ENCODE results near the gene COG7.

COG7 gene

DNA sequence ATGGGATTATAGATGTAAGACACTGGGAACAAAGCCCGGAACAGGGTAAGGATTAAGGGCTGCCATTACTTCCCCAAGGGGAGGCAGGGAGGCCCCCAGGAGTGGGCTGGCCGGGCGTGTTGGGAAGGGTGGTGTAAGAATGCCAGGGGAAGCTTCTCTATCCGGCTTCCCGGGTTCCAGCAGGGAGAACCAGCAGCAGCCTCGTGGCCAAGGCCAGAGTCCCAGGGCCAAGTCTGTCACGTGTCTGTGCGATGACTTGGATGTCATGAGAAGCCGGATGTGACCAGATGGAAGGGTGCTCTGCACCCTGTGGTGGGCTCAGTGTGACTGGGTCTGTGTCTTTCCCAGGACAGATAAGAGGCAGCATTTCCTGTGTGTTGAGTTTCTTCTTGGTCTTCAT is 98.7 kb downstream of the COG7 start:
- no peaks in the 10 kb centered on the region for H3K36me3 ChIP-seq (ENCODE audit: control insufficient read depth in 1 of 2, insufficient read depth in 2 of 2, low read length in 2 of 2)
- no peak overlapping the region for H3K27ac ChIP-seq (ENCODE audit: low read length)
- no peaks in the 10 kb centered on the region for H3K9me3 ChIP-seq (ENCODE audit: control insufficient read depth in 1 of 2, low read length in 2 of 2)
- H3K4me3 ChIP-seq (ENCODE audit: low read depth in 1 of 2, low read length in 2 of 2): no peak overlapping the region
- H3K4me1 ChIP-seq (ENCODE audit: control insufficient read depth in 1 of 2, insufficient read depth in 2 of 2, low read length in 2 of 2): no peaks in the 10 kb centered on the region
- H3K27me3 ChIP-seq (ENCODE audit: low read depth, low read length): no peaks in the 10 kb centered on the region

DNA sequence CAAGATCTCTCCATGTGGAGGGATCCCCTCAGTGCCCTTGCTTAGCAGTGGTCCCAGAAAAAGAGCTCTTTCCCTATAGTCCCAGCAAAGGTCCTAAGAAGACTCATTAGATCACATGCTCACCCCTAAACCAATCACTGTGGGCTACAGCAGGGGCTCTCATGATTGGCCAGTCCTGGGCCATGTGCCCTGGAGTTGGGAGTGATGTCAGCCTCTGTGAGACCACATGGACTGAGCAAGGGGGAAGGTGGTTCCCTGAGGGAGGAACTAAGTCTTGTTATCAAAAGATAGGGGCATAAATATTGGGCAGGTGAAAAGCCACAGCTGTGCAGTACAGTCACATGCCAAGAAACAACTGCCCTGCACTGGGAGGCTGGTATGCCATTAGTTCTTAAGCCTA is 99.5 kb downstream of the COG7 start:
- Histone ChIP-seq H3K36me3 (ENCODE audit: control insufficient read depth in 1 of 2, insufficient read depth in 2 of 2, low read length in 2 of 2) (no peaks in the 10 kb centered on the region), H3K27ac (ENCODE audit: low read length) (no peak overlapping the region), H3K4me3 (ENCODE audit: low read depth in 1 of 2, low read length in 2 of 2) (no peak overlapping the region), H3K27me3 (ENCODE audit: low read depth, low read length) (no peaks in the 10 kb centered on the region), H3K4me1 (ENCODE audit: control insufficient read depth in 1 of 2, insufficient read depth in 2 of 2, low read length in 2 of 2) (no peaks in the 10 kb centered on the region), H3K9me3 (ENCODE audit: control insufficient read depth in 1 of 2, low read length in 2 of 2) (no peaks in the 10 kb centered on the region)

DNA sequence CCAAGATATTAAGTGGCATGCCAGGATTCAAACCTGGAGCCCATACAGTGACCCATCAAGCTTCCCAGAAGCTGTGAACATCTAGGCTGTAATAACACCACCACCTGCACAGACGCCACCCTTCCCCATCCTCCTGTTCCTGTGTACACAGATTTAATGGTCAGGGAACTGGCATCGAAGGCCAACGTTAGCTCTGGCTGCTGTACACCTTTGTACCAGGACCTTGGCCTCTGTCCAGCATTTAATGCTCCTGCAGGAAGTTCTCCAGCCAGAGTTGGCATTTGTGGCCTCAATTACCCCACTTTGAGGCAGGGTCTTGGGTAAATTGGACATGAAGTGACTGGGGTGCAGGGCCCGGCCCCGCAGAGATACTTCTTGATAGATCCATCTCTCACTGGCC is 101.6 kb downstream of the COG7 start:
- H3K4me3 ChIP-seq (ENCODE audit: low read depth in 1 of 2, low read length in 2 of 2): no peak overlapping the region
- H3K36me3 ChIP-seq (ENCODE audit: control insufficient read depth in 1 of 2, insufficient read depth in 2 of 2, low read length in 2 of 2): no peaks in the 10 kb centered on the region
- H3K9me3 ChIP-seq (ENCODE audit: control insufficient read depth in 1 of 2, low read length in 2 of 2): no peaks in the 10 kb centered on the region
- H3K4me1 ChIP-seq (ENCODE audit: control insufficient read depth in 1 of 2, insufficient read depth in 2 of 2, low read length in 2 of 2): no peaks in the 10 kb centered on the region
- no peaks in the 10 kb centered on the region for H3K27me3 ChIP-seq (ENCODE audit: low read depth, low read length)
- H3K27ac ChIP-seq (ENCODE audit: low read length): no peak overlapping the region

DNA sequence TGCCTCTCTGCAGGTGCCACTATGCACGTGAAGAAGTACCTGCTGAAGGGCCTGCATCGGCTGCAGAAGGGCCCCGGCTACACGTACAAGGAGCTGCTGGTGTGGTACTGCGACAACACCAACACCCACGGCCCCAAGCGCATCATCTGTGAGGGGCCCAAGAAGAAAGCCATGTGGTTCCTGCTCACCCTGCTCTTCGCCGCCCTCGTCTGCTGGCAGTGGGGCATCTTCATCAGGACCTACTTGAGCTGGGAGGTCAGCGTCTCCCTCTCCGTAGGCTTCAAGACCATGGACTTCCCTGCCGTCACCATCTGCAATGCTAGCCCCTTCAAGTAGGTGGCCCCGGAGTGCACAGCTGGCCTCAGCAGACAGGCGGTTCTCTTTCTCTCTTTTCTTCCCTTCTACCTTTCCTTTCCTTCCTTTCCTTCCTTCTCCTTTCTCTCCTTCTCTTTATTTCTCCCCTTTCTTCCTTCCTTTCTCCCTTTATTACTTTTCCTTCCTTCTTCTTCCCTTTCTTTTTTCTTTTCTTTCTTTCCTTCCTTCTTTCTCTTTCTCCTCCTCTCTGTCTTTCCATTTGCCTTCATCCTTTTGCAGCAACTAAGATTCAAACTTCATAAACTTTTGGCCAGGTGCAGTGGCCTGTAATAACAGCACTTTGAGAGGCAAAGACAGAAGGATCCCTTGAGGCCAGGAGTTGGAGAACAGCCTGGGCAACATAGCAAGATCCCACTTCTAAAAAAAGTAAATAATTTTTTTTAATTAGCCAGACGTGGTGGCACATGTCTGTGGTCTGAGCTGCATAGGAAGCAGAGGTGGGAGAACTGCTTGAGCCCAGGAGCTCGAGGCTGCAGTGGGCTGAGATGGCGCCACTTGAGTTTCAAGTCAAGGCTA is 104.2 kb downstream of the COG7 start:
- H3K9me3 ChIP-seq (ENCODE audit: control insufficient read depth in 1 of 2, low read length in 2 of 2): no peaks in the 10 kb centered on the region
- H3K4me1 ChIP-seq (ENCODE audit: control insufficient read depth in 1 of 2, insufficient read depth in 2 of 2, low read length in 2 of 2): no peaks in the 10 kb centered on the region
- no peaks in the 10 kb centered on the region for H3K27me3 ChIP-seq (ENCODE audit: low read depth, low read length)
- no peak overlapping the region for H3K27ac ChIP-seq (ENCODE audit: low read length)
- no peak overlapping the region for H3K4me3 ChIP-seq (ENCODE audit: low read depth in 1 of 2, low read length in 2 of 2)
- H3K36me3 ChIP-seq (ENCODE audit: control insufficient read depth in 1 of 2, insufficient read depth in 2 of 2, low read length in 2 of 2): no peaks in the 10 kb centered on the region

DNA sequence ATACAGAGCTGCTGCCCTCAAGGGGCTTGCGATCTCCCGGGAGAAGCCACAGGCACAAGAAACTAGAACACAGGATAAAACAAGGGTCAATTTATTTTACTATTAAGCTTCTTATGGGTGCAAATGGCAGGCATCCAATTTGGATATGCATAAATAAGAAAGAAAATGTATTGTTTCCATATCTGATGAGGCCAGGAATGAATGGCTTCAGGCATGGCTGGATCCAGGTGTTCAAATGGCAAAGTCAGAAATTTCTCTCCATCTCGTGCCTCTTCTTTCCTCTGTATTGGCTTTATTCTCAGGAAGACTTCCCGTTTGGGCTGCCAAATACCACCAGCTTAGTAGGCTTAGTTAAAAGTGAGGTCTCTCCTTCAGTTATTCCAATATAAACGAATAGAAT is 107.8 kb downstream of the COG7 start:
- H3K36me3 ChIP-seq (ENCODE audit: control insufficient read depth in 1 of 2, insufficient read depth in 2 of 2, low read length in 2 of 2): no peaks in the 10 kb centered on the region
- no peak overlapping the region for H3K27ac ChIP-seq (ENCODE audit: low read length)
- H3K27me3 ChIP-seq (ENCODE audit: low read depth, low read length): no peaks in the 10 kb centered on the region
- no peak overlapping the region for H3K4me3 ChIP-seq (ENCODE audit: low read depth in 1 of 2, low read length in 2 of 2)
- H3K4me1 ChIP-seq (ENCODE audit: control insufficient read depth in 1 of 2, insufficient read depth in 2 of 2, low read length in 2 of 2): no peaks in the 10 kb centered on the region
- H3K9me3 ChIP-seq (ENCODE audit: control insufficient read depth in 1 of 2, low read length in 2 of 2): no peaks in the 10 kb centered on the region

DNA sequence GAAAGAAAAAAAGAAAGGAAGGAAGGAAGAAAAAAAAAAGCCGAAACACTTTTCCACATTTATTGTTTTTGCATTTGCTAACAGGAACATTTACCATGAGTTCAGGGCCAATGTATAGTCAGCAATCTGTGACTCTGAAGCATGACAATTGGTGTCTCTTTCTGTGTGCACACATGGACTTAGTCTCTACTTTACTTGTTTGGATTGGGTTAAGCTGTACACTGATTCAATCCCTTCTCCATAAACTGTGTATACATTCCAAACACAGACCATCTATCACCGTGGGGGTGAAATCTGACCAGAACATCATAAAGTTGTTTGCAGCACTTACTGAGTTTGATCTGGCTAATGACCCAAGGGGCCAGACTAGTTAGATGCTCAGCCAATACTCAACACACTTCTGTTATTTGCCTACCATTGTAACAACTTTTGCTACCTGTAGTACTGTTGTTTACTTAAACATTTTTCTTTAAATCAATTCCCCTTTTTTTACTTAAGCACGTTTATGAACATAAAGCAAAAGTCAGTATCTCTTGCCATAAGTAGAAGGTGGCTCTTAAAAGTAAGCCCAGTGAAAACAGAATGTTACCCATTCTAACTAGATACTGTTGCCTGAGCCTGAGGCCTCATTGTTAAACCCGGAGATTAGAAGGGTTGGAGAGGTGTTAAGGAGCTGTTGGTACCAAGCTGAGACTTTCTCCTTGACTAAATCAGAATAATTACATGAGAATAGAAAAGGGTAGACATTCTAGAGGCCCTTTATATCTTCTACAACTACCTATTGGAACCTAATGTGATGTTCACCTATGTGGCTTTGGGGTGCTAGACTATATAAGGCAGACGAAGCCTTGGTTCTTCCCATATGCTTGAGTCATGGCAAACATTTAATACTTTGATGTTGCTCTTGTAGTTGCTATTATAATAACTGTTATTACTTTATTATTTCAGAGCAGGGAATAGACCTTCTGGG is 109.1 kb downstream of the COG7 start:
- Histone ChIP-seq H3K4me3 (ENCODE audit: low read depth in 1 of 2, low read length in 2 of 2) (no peak overlapping the region), H3K27me3 (ENCODE audit: low read depth, low read length) (no peaks in the 10 kb centered on the region), H3K36me3 (ENCODE audit: control insufficient read depth in 1 of 2, insufficient read depth in 2 of 2, low read length in 2 of 2) (no peaks in the 10 kb centered on the region), H3K4me1 (ENCODE audit: control insufficient read depth in 1 of 2, insufficient read depth in 2 of 2, low read length in 2 of 2) (no peaks in the 10 kb centered on the region), H3K27ac (ENCODE audit: low read length) (no peak overlapping the region), H3K9me3 (ENCODE audit: control insufficient read depth in 1 of 2, low read length in 2 of 2) (no peaks in the 10 kb centered on the region)

DNA sequence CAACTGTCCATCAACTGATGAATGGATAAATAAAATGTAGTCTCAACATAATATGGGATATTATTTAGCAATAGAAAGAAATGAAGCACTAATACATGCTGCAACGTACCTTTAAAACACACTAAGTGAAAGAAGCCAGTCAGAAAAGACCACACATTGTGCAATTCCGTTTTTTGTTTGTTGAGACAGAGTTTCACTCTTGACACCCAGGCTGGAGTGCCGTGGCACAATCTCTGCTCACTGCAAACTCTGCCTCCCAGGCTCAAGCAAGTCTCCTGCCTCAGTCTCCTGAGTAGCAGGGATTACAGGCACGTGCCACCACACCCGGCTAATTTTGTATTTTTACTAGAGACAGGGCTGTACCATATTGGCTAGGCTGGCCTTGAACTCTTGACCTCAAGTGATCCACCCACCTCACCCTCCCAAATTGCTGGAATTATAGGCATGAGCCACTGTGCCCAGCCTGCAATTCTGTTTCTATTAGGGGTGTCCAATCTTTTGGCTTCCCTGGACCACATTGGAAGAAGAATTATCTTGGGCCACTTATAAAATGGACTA is 110.8 kb downstream of the COG7 start:
- no peaks in the 10 kb centered on the region for H3K27me3 ChIP-seq (ENCODE audit: low read depth, low read length)
- H3K4me3 ChIP-seq (ENCODE audit: low read depth in 1 of 2, low read length in 2 of 2): no peak overlapping the region
- H3K36me3 ChIP-seq (ENCODE audit: control insufficient read depth in 1 of 2, insufficient read depth in 2 of 2, low read length in 2 of 2): no peaks in the 10 kb centered on the region
- no peak overlapping the region for H3K27ac ChIP-seq (ENCODE audit: low read length)
- H3K9me3 ChIP-seq (ENCODE audit: control insufficient read depth in 1 of 2, low read length in 2 of 2): no peaks in the 10 kb centered on the region
- H3K4me1 ChIP-seq (ENCODE audit: control insufficient read depth in 1 of 2, insufficient read depth in 2 of 2, low read length in 2 of 2): no peaks in the 10 kb centered on the region

DNA sequence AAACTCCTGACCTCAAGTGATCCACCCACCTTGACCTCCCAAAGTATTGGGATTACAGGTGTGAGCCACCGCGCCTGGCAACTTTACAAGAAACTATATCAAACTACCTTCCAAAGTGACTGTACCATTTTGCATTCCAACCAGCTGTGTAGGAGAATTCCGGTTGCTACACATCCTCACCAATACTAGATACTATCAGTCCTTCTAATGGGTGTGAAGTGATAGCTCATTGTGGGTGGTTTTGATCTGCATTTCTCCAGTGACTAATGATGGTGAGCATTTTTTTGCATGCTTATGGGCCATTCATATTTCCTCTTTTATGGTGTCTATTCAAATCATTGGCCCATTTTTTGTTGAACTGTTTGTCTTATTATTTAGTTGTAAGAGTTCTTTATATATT is 113.2 kb downstream of the COG7 start:
- no peaks in the 10 kb centered on the region for H3K9me3 ChIP-seq (ENCODE audit: control insufficient read depth in 1 of 2, low read length in 2 of 2)
- no peak overlapping the region for H3K27ac ChIP-seq (ENCODE audit: low read length)
- H3K36me3 ChIP-seq (ENCODE audit: control insufficient read depth in 1 of 2, insufficient read depth in 2 of 2, low read length in 2 of 2): no peaks in the 10 kb centered on the region

More for the DNA sequence above, 113.2 kb downstream of the COG7 start:
- Histone ChIP-seq H3K4me3 (ENCODE audit: low read depth in 1 of 2, low read length in 2 of 2) (no peak overlapping the region), H3K27me3 (ENCODE audit: low read depth, low read length) (no peaks in the 10 kb centered on the region), H3K4me1 (ENCODE audit: control insufficient read depth in 1 of 2, insufficient read depth in 2 of 2, low read length in 2 of 2) (no peaks in the 10 kb centered on the region)
